ENCODE data around the gene CAMKK1. TPM values are rescaled to one million over a fixed set of nuclear protein-coding genes. Genes with fewer than 3 reads are reported as not detected.

Gene CAMKK1
- total and polyA plus RNA-seq, 8 donors: 4.2 to 23.0 (median 6.0) TPM

- H3K36me3 ChIP-seq: peaks cover 0 to 75% (median 4%) of the 10 kb centered on the region in 3 donors
- no peak for DNase-seq
- TF ChIP-seq, protein P1, sequence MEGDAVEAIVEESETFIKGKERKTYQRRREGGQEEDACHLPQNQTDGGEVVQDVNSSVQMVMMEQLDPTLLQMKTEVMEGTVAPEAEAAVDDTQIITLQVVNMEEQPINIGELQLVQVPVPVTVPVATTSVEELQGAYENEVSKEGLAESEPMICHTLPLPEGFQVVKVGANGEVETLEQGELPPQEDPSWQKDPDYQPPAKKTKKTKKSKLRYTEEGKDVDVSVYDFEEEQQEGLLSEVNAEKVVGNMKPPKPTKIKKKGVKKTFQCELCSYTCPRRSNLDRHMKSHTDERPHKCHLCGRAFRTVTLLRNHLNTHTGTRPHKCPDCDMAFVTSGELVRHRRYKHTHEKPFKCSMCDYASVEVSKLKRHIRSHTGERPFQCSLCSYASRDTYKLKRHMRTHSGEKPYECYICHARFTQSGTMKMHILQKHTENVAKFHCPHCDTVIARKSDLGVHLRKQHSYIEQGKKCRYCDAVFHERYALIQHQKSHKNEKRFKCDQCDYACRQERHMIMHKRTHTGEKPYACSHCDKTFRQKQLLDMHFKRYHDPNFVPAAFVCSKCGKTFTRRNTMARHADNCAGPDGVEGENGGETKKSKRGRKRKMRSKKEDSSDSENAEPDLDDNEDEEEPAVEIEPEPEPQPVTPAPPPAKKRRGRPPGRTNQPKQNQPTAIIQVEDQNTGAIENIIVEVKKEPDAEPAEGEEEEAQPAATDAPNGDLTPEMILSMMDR (IDR thresholded peaks at IDR 0.05): no peak
- no peak overlapping the region for H3K4me3 ChIP-seq
- FAIRE-seq: no peak
- H3K9me3 ChIP-seq: no peaks in the 10 kb centered on the region
- no peaks in the 10 kb centered on the region for H3K4me1 ChIP-seq
- no peak overlapping the region for H3K27ac ChIP-seq
- WGBS, 2 donors: 88% methylated on average over 6 of the region's 6 CpGs
- intact Hi-C loops (cut with DNase I): no loop called here
- peak in 2 of 4 donors; percentile 66 to 74 for ATAC-seq
- no peaks in the 10 kb centered on the region for H3K27me3 ChIP-seq
Observed at GRCh38 chr17:3818786-3819185, 74.1 kb downstream of the CAMKK1 start.

GRCh38 chr17:3817851-3818605, 74.8 kb downstream of the CAMKK1 start:
- Histone ChIP-seq H3K4me3 (no peak overlapping the region), H3K27me3 (no peaks in the 10 kb centered on the region), H3K9me3 (no peaks in the 10 kb centered on the region), H3K27ac (no peak overlapping the region), H3K36me3 (peaks cover 0 to 75% (median 8%) of the 10 kb centered on the region in 3 donors), H3K4me1 (no peaks in the 10 kb centered on the region)
- DNase-seq (no peak), FAIRE-seq (no peak), ATAC-seq (no peak)
- TF ChIP-seq, protein P1 (IDR thresholded peaks at IDR 0.05): no peak
- whole genome bisulfite sequencing, 2 donors: 93 to 97% methylated on average over 12 of the region's 12 CpGs
- intact Hi-C loops (cut with DNase I): no loop called here

GRCh38 chr17:3815925-3816324, 76.9 kb downstream of the CAMKK1 start:
- peaks cover 4 to 73% (median 15%) of the 10 kb centered on the region in 3 donors for H3K36me3 ChIP-seq
- no peaks in the 10 kb centered on the region for H3K4me1 ChIP-seq
- intact Hi-C loops (cut with DNase I): no loop called here
- WGBS, 2 donors: 84 to 85% methylated on average over 7 of the region's 7 CpGs
- H3K4me3 ChIP-seq: no peak overlapping the region
- no peak overlapping the region for H3K27ac ChIP-seq
- DNase-seq: no peak
- no peak for FAIRE-seq
- no peaks in the 10 kb centered on the region for H3K9me3 ChIP-seq
- TF ChIP-seq, protein P1 (IDR thresholded peaks at IDR 0.05): no peak
- no peaks in the 10 kb centered on the region for H3K27me3 ChIP-seq
- ATAC-seq: no peak

GRCh38 chr17:3815122-3815521, 77.7 kb downstream of the CAMKK1 start:
- intact Hi-C loops (cut with DNase I): no loop called here
- Histone ChIP-seq H3K4me1 (no peaks in the 10 kb centered on the region), H3K27me3 (no peaks in the 10 kb centered on the region), H3K36me3 (peaks cover 4 to 68% (median 15%) of the 10 kb centered on the region in 3 donors), H3K9me3 (no peaks in the 10 kb centered on the region), H3K4me3 (no peak overlapping the region), H3K27ac (no peak overlapping the region)
- WGBS, 2 donors: 84 to 91% methylated on average over 6 of the region's 6 CpGs
- TF ChIP-seq, protein P1 (IDR thresholded peaks at IDR 0.05): no peak
- ATAC-seq (no peak), DNase-seq (no peak), FAIRE-seq (no peak)

DNA sequence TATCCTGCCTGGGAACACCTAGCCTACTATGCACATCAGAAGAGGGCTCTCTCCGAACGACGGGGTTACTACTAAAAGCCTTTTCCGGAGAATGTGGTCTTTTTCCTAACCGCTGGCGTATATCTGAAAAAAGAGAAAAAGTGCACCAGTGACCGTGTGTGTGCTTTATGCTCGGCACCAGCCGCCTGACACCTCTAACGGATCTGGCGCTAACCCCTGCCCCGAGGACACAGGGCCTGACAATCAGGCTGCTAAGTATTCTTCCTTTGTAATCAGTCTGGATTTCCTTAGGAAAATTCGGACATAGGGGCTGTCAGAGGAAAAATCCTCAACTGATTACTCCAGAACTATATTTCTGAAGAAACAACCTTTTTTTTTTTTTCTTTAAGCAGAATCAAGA, 78.5 kb downstream of the CAMKK1 start:
- H3K4me3 ChIP-seq: no peak overlapping the region
- ATAC-seq (no peak), DNase-seq (no peak), FAIRE-seq (no peak)
- H3K27me3 ChIP-seq: no peaks in the 10 kb centered on the region
- TF ChIP-seq, protein P1 (IDR thresholded peaks at IDR 0.05): no peak
- intact Hi-C loops (cut with DNase I): no loop called here
- 92 to 94% methylated on average over 13 of the region's 13 CpGs for WGBS, 2 donors
- H3K4me1 ChIP-seq: no peaks in the 10 kb centered on the region
- H3K36me3 ChIP-seq: peaks cover 4 to 64% (median 15%) of the 10 kb centered on the region in 3 donors
- H3K27ac ChIP-seq: no peak overlapping the region
- no peaks in the 10 kb centered on the region for H3K9me3 ChIP-seq
